Activated CD4-positive, alpha-beta T cell treated with anti-CD3 and anti-CD28 coated beads, Interleukin-2, amount 50 U/mL, for 24 hours (primary cell): ENCODE data around the gene UBA7.
"Not testable (repeated sequence)": the region's sequence is repeated elsewhere in the genome, so short reads cannot be mapped to it uniquely, and the experiment has no call there.

Source experiments
- DNase-seq, 2 donors: peaks; one replicate each; pipeline ENCODE4 v3.0.0-alpha.2; 2020; ENCODE audit warnings: low read depth in 1 of 2, low spot score in 1 of 2

UBA7 gene

GRCh38 chr3:49786357-49787181, 27.2 kb downstream of the UBA7 start, which contains the start of gene IP6K1:
IP6K1 (minus strand) TSS chr3:49786542; CDS start chr3:49748040, 38,502 bp downstream.
- peak; percentile 96 to 100 for DNase-seq

DNA sequence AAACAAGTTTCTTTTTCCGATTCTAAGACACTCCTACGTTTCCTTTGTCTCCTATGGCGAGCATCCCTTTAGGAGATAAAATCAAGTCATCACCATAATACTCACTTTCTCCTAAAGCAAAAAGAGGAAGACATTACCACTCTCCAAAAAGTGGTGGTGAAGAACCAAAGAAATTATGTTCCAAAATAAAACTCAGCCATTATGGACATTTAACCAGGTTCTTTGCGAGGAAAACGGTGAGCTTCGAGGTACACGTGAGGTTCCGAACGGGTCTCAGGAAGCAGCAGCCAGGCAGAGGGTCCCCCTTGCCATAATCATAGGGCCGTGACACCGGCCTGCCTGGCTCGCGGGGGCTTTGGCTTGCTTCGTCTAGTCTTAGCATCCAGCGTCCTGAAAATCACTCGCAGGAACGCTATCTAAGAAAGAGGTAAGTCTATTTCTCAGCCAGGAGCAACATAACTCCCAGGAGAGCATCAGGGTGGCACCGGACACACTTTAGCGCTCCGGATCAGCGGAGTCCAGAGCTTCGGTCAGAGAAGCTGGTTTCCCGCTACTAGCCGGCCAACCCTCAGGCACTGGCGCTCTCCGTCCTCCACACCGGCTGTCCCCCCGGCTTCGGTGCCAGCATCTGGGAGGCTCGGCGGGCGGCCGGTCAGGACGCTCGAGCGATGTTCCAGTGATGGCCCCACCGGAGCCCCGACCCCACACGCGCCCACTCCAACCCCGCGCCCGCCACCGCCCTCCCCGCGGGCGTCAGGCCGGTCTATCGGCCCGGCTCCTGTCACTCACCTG, 28.0 kb downstream of the UBA7 start:
- DNase-seq: no peak

- DNase-seq: not testable (repeated sequence)
These were observed 31.5 kb downstream of the UBA7 start for GRCh38 chr3:49782277-49782676.

- no peak for DNase-seq
These were observed 32.1 kb downstream of the UBA7 start for GRCh38 chr3:49781415-49782199.

GRCh38 chr3:49780975-49781365, 32.8 kb downstream of the UBA7 start:
- not testable (repeated sequence) for DNase-seq

- DNase-seq: no peak
These were observed 33.4 kb downstream of the UBA7 start for GRCh38 chr3:49780080-49780974.

GRCh38 chr3:49779358-49780079, 34.2 kb downstream of the UBA7 start:
- no peak for DNase-seq

DNA sequence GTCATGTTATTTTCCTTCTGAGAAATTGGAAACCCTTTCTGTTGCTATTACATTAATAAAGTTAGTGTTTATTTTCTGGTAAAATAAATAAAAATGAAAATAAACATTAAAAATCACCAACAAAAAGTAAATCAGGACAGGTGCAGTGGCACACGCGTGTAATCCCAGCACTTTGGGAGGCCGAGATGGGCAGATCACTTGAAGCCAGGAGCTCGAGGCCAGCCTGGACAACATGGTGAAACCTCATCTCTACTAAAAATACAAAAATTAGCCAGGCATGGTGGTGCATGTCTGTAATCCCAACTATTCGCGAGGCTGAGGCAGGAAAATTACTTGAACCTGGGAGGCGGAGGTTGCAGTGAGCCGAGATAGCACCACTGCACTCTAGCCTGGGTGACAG, 37.7 kb downstream of the UBA7 start:
- DNase-seq: not testable (repeated sequence)

DNA sequence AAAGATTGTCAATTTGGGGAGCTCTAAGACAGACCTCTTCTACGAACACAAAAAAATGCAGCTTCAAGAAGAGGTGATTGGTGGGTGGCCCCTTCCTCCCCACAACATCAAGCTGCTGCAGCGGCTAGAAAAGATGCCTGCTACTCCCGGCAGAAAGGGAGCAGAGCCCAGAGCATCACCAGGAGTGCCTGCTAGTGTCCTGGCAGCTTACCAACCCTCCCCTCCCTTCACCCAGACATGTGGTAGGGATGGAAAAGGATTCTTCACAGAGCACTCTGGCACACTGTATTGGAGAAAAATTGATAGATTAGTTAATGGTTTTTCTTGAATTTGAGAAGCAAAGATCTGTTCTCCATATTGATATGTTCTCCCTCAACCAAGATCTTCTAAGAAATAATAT, 38.2 kb downstream of the UBA7 start:
- no peak for DNase-seq

DNA sequence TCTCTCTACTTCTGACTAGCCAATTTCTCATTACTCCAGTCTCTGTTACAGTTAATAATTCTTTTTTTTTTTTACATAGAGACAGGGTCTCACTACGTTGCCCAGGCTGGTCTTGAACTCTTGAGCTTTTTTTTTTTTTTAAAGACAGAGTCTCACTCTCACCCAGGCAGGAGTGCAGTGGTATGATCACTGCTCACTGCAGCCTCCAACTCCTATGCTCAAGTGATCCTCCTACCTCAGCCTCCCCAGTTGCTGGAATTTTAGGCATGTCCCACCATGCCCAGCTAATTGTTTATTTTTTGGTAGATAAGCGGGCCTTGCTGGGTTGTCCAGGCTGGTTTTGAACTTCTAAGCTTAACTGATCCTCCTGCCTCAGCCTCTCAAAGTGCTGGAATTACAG, 41.0 kb downstream of the UBA7 start:
- DNase-seq: no peak

DNA sequence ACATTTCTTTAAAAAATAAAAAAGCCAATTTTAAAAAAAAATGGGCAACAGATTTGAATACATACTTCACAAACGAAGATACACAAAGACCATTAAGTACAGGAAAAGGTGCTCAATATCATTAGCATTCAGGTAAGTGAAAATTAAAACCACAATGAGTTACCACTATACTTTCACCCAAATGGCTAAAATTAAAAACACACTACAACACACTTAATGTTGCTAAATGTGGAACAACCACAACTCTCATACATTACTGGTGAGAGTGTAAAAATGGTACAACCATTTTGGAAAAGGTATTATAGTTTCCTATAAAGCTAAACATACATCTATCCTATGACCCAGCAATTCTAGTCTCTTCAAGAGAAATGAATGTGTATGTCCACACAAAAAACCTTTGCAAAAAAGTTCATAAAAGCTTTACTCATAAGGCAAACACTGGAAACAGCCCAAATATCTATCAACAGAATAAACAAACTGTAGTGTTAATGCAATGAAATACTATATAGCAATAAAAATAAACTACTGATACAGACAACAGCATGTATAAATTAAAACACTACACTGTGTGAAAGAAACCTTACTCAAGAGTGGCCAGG, 42.3 kb downstream of the UBA7 start:
- no peak for DNase-seq

GRCh38 chr3:49769926-49770325, 43.8 kb downstream of the UBA7 start:
- no peak for DNase-seq

- DNase-seq: no peak
These were observed 44.4 kb downstream of the UBA7 start for GRCh38 chr3:49769286-49769915.

GRCh38 chr3:49763981-49764380, 49.8 kb downstream of the UBA7 start:
- no peak for DNase-seq

DNA sequence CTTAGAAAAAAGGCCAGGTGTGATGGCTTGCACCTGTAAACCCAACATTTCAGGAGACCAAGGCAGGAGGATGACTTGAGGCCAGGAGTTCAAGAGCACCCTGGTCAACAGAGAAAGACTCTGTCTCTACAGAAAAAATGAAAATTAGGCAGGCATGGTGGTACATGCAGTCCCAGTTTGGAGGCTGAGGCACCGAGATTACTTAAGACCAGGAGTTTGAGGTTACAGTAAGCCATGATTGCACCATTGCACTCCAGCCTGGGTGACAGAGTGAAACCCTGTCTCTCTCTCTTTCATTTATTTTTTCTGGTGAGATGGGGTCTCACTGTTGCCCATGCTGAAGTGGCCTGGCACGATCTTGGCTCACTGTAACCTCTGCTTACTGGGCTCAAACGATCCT, 52.1 kb downstream of the UBA7 start:
- no peak for DNase-seq

- no peak for DNase-seq
These were observed 54.5 kb downstream of the UBA7 start for GRCh38 chr3:49759226-49759625.

DNA sequence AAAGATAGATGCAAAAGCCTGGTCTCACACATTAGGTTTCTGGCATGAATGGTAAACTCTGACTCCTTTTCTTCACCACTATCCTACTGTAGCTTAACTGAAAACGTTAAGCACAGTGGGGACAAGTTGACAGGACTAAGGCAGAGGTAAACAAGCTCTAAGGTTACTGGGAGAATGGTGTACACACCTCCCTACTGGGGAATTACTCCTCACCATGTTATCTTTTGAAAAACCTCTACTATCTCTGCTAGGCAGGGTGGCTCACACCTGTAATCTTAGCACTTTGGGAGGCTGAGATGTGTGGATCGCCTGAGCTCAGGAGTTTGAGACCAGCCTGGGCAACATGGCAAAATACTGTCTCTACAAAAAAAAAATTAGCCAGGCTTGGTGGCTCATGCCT, 56.6 kb downstream of the UBA7 start:
- no peak for DNase-seq

GRCh38 chr3:49756036-49756435, 57.7 kb downstream of the UBA7 start:
- DNase-seq: no peak
